Measurements from ENCODE around the gene MYO1C. TPM values are rescaled to one million over a fixed set of nuclear protein-coding genes. Genes with fewer than 3 reads are reported as not detected.

The MYO1C gene
- total RNA-seq: 152 and 199 TPM in 2 replicates

GRCh38 chr17:1492249-1493206 is at the start of gene MYO1C:
Gene MYO1C, minus strand, starts transcription at chr17:1492686. Its CDS starts 199 bp downstream, at chr17:1492487.

GRCh38 chr17:1516388-1517161 is 24.1 kb upstream of the MYO1C start, which contains the start of gene INPP5K:
Gene INPP5K, minus strand, starts transcription at chr17:1516612. Its CDS starts 113 bp downstream, at chr17:1516499.

GRCh38 chr17:1455797-1456599 is 36.5 kb downstream of the MYO1C start, which contains the start of gene CRK:
Gene CRK, minus strand, starts transcription at chr17:1456232. Its CDS starts 115 bp downstream, at chr17:1456117.

Other genes with a start within 250 kb of the MYO1C start
- not detected in 2 replicates for gene BHLHA9, start 222.2 kb downstream of the MYO1C start, total RNA-seq
- not detected in 2 replicates for gene TRARG1, start 213.0 kb downstream of the MYO1C start, total RNA-seq
- 450 and 691 TPM in 2 replicates for gene YWHAE, start 92.5 kb downstream of the MYO1C start, total RNA-seq
- gene CRK, start 36.5 kb downstream of the MYO1C start, total RNA-seq: 82.8 and 129 TPM in 2 replicates
- 25.6 and 26.7 TPM in 2 replicates for gene INPP5K, start 23.9 kb upstream of the MYO1C start, total RNA-seq
- 11.8 and 18.5 TPM in 2 replicates for gene PITPNA, start 70.1 kb upstream of the MYO1C start, total RNA-seq
- gene SLC43A2, start 136.1 kb upstream of the MYO1C start, total RNA-seq: 3.9 and 4.3 TPM in 2 replicates
- gene SCARF1, start 153.0 kb upstream of the MYO1C start, total RNA-seq: 0.43 and 0.79 TPM in 2 replicates
- gene RILP, start 157.2 kb upstream of the MYO1C start, total RNA-seq: 7.0 and 7.5 TPM in 2 replicates
- gene PRPF8, start 192.2 kb upstream of the MYO1C start, total RNA-seq: 123 and 169 TPM in 2 replicates
- 2.9 and 5.9 TPM in 2 replicates for gene TLCD2, start 217.7 kb upstream of the MYO1C start, total RNA-seq
- gene WDR81, start 232.0 kb upstream of the MYO1C start, total RNA-seq: 22.8 and 24.8 TPM in 2 replicates